K562 (cell line): Measurements from ENCODE around the gene AIG1. TPM values are rescaled to one million over a fixed set of nuclear protein-coding genes. Genes with fewer than 3 reads are reported as not detected.

Source experiments
- ATAC-seq: fragments of 200-7000 bp; cut with Tn5 transposase; 3 replicates; pipeline ENCODE4 v1.9.1; 2020; ENCODE audit warnings: moderate library complexity
- BruUV-seq: library from RNA; stranded (reverse); fragments of 400-500 nt; replicated peaks from 2 replicates; lab custom pipeline; 2021; lab: Mats Ljungman, UMichigan
- CTCF ChIA-PET: fragments of 300-600 bp; formaldehyde crosslinking; extraction: SDS; loops from one replicate; lab custom pipeline; 2021; ENCODE audit warnings: low intra/inter-chr PET ratio; lab: Yijun Ruan, JAX
- POLR2A ChIA-PET: fragments of 300-600, 350-650 bp; sonication (Branson Sonifier 250); formaldehyde crosslinking; extraction: SDS; loops from one replicate; lab custom pipeline; 2021; ENCODE audit warnings: antibody characterized with exemption, inconsistent platforms; lab: Yijun Ruan, JAX
- DNase-seq, 4 experiments: peaks; one replicate each; pipeline versions ENCODE4 v3.0.0 to v3.0.0-alpha.2; 2011 to 2018; ENCODE audit warnings: low spot score in 3 of 4, mixed read lengths in 3 of 4; ENCODE audit errors: extremely low read depth in 1 of 4
- FAIRE-seq: peaks from 2 replicates; lab custom pipeline; 2011; peaks lifted over from hg19 to GRCh38; lab: Jason Lieb, UNC
- H2AFZ ChIP-seq: 2 replicates; pipeline ENCODE4 v1.6.0; 2011; ENCODE audit warnings: low read depth, low read length, control low read depth, inconsistent platforms
- H3K27ac ChIP-seq: fragments of 200-600 bp; 3 replicates; pipeline ENCODE4 v1.8.0; 2011; ENCODE audit warnings: low read depth, mild to moderate bottlenecking, control low read depth, inconsistent platforms, low read length, moderate library complexity, mixed read lengths; ENCODE audit errors: extremely low read depth
- H3K27me3 ChIP-seq, 2 experiments: fragments of 300-600 bp in 1 of 2; 2 replicates in 1 of 2; 3 replicates in 1 of 2; pipeline versions ENCODE4 v1.6.0 to v1.8.0; 2011; ENCODE audit warnings: inconsistent platforms in 2 of 2, low read length in 2 of 2, mild to moderate bottlenecking in 1 of 2, mixed read lengths in 1 of 2, moderate library complexity in 1 of 2; ENCODE audit not compliant: control insufficient read depth in 2 of 2, insufficient read depth in 2 of 2
- H3K36me3 ChIP-seq: fragments of 300-600 bp; 3 replicates; pipeline ENCODE4 v1.8.0; 2011; ENCODE audit warnings: mild to moderate bottlenecking, low read length, inconsistent platforms; ENCODE audit not compliant: control insufficient read depth, insufficient read depth
- H3K4me1 ChIP-seq, 2 experiments: fragments of 200-600 bp in 1 of 2; replicated peaks in 1 of 2; 2 replicates in 1 of 2; 3 replicates in 1 of 2; pipeline versions ENCODE4 v1.5.1 to v1.8.0; 2011; ENCODE audit warnings: inconsistent platforms in 2 of 2, low read length in 2 of 2, mild to moderate bottlenecking in 1 of 2, mixed read lengths in 1 of 2, moderate library complexity in 1 of 2; ENCODE audit not compliant: control insufficient read depth in 2 of 2, insufficient read depth in 2 of 2
- H3K4me2 ChIP-seq: 2 replicates; pipeline ENCODE4 v1.6.1; 2011; ENCODE audit warnings: low read length, control low read depth, inconsistent platforms, mixed read lengths; ENCODE audit not compliant: insufficient read depth
- H3K4me3 ChIP-seq: fragments of 200-600 bp; sonication (generic), shearing (Covaris generic); 2 replicates; pipeline ENCODE4 v1.5.1; 2016; ENCODE audit warnings: control low read depth, inconsistent platforms
- H3K79me2 ChIP-seq: fragments of 200-600 bp; 3 replicates; pipeline ENCODE4 v1.8.0; 2011; ENCODE audit warnings: low read length, inconsistent platforms; ENCODE audit not compliant: control insufficient read depth, insufficient read depth
- H3K9ac ChIP-seq, 2 experiments: 2 replicates each; pipeline versions ENCODE4 v1.6.0 to v1.6.1; 2011; ENCODE audit warnings: low read depth in 2 of 2, low read length in 2 of 2, control low read depth in 1 of 2, inconsistent platforms in 1 of 2, mild to moderate bottlenecking in 1 of 2, mixed read lengths in 1 of 2; ENCODE audit not compliant: insufficient read depth in 1 of 2
- H3K9me1 ChIP-seq: one replicate; pipeline ENCODE4 v1.6.0; 2011; ENCODE audit warnings: inconsistent platforms, mild to moderate bottlenecking, low read length, moderate library complexity; ENCODE audit not compliant: control insufficient read depth, insufficient read depth
- H3K9me3 ChIP-seq: replicated peaks from 2 replicates; pipeline ENCODE4 v1.5.1; 2011; ENCODE audit warnings: low read depth, low read length, inconsistent platforms; ENCODE audit not compliant: control insufficient read depth, insufficient read depth
- H4K20me1 ChIP-seq: replicated peaks from 2 replicates; pipeline ENCODE4 v1.6.1; 2011; ENCODE audit warnings: low read length, inconsistent platforms, mixed read lengths; ENCODE audit not compliant: control insufficient read depth, insufficient read depth
- CBX3 ChIP-seq, 2 experiments: IDR thresholded peaks; 1 replicate in 1 of 2; 2 replicates in 1 of 2; pipeline ENCODE4 v1.6.1; 2012; ENCODE audit warnings: inconsistent platforms in 2 of 2, low read length in 2 of 2, borderline replicate concordance in 1 of 2, control low read depth in 1 of 2
- RBM25 ChIP-seq: fragments of 200-400 bp; formaldehyde crosslinking; IDR thresholded peaks from 2 replicates; pipeline ENCODE4 v1.6.1; 2018; ENCODE audit warnings: low read length, low read depth, moderate library complexity; ENCODE audit not compliant: severe bottlenecking
- UBTF ChIP-seq, 2 experiments: IDR thresholded peaks; 2 replicates each; pipeline ENCODE4 v1.6.1; 2012; ENCODE audit warnings: improper control_type of control experiment in 2 of 2, low read depth in 2 of 2, low read length in 2 of 2, borderline replicate concordance in 1 of 2
- ZNF143 ChIP-seq: sonication (generic); formaldehyde crosslinking; IDR thresholded peaks from 2 replicates; pipeline ENCODE4 v1.9.0; 2022; ENCODE audit warnings: mild to moderate bottlenecking, missing genetic modification reagents
- ZNF232 ChIP-seq: sonication (generic); formaldehyde crosslinking; IDR thresholded peaks from 2 replicates; pipeline ENCODE4 v1.8.0; 2022; ENCODE audit warnings: mild to moderate bottlenecking, missing genetic modification reagents
- ZNF507 ChIP-seq: conservative IDR thresholded peaks from 2 replicates; pipeline ENCODE4 v1.6.1; 2017; ENCODE audit warnings: missing genetic modification characterization, missing compliant biosample characterization
- WGBS: fragments of 100-300 bp; shearing (Covaris generic); methylation state at CpG from one replicate; pipeline ENCODE4 v1.1.6; 2016; ENCODE audit warnings: low coverage, mixed read lengths; ENCODE audit not compliant: insufficient coverage; ENCODE audit errors: missing lambda C conversion rate; 5-methylcytosine and 5-hydroxymethylcytosine counted together
- in situ Hi-C: fragments of 300-500 bp; cut with MboI; formaldehyde crosslinking; loops from 4 replicates; pipeline ENCODE4 v1.15.0; 2018; ENCODE audit warnings: inconsistent platforms, mixed read lengths
- intact Hi-C: fragments of 100-400 bp; cut with micrococcal nuclease; formaldehyde crosslinking; loops from 2 replicates; pipeline ENCODE4 v1.14.2; 2022
- polyA plus RNA-seq, 8 experiments: library from polyadenylated mRNA; depleted of rRNA in 4 of 8; stranded (reverse) in 5 of 8; unstranded in 3 of 8; fragments of >200 nt; fragmentation: Nextera tagmentation in 2 of 8; fragmentation: Illumina TruSeq in 1 of 8; extraction: Ambion mirVana in 2 of 8; extraction: Trizol in 1 of 8; gene quantifications; 2 replicates each; pipeline versions ENCODE4 v1.2.1 to v1.2.3, GENCODE V29; 2011 to 2014; ENCODE audit warnings: inconsistent platforms in 1 of 8, missing spikeins in 1 of 8
- total RNA-seq, 7 experiments: library from RNA; depleted of rRNA in 6 of 7; stranded (reverse); fragments of >200 nt in 6 of 7; fragmentation: Illumina TruSeq in 2 of 7; extraction: Trizol in 2 of 7; gene quantifications; 2 replicates each; pipeline versions ENCODE4 v1.2.1 to v1.2.3, GENCODE V29; 2011 to 2021; ENCODE audit warnings: low replicate concordance in 1 of 7

AIG1 gene
- total and polyA plus RNA-seq, 9 of the 15 experiments (the other 6 are each of a cell fraction or from before 2014, with no cell fraction given), result 74.8 to 333 (median 127) TPM

- no peaks in the 10 kb centered on the region for H3K9me1 ChIP-seq
- peaks cover 4% of the 10 kb centered on the region; the same call in 2 of the 3 replicates for H3K36me3 ChIP-seq
- peaks cover 5% of the 10 kb centered on the region; the same call in 1 of the 2 replicates for H3K9me3 ChIP-seq
- ChIA-PET CTCF (no interaction called here), POLR2A (interaction anchor here (1.3 kb wide), 1 partner anchor 13 kb away, joined by 4 read pairs; no protein-coding TSS in a partner anchor)
- H3K4me3 ChIP-seq, result no peak overlapping the region
- FAIRE-seq (no peak), DNase-seq (no peak), ATAC-seq (no peak)
- H3K27ac ChIP-seq, result no peak overlapping the region
- H3K27me3 ChIP-seq, result no peaks in the 10 kb centered on the region
- H3K79me2 ChIP-seq, result no peaks in the 10 kb centered on the region
- no peaks in the 10 kb centered on the region for H3K4me1 ChIP-seq
- in situ Hi-C loops, result no loop called here
- H3K9ac ChIP-seq, result no peak overlapping the region
- TF ChIP-seq ZNF232 (CRISPR knock-in tag) (no peak), ZNF507 (tag) (peak; percentile 88), UBTF (IDR thresholded peaks at IDR 0.05; ENCODE audit: borderline replicate concordance in 1 of 2, low read depth in 2 of 2, low read length in 2 of 2) (no peak), RBM25 (peak; percentile 80), CBX3 (IDR thresholded peaks at IDR 0.05; ENCODE audit: borderline replicate concordance in 1 of 2, low read length in 2 of 2) (0 out of 3 replicates have a peak, but pooled peaks of 1 of the 2 experiments have one; percentile 16), ZNF143 (CRISPR knock-in tag) (no peak)
- TF ChIP-seq, all 486 proteins: peak for 3
- WGBS, result 5% methylated on average over 1 of the region's 1 CpG
- Histone ChIP-seq H4K20me1 (no peaks in the 10 kb centered on the region), H3K4me2 (no peak overlapping the region), H2AFZ (no peak overlapping the region)
- intact Hi-C loops, result no loop called here
- BruUV-seq, result no TSS peak
These were observed 70.2 kb downstream of the AIG1 start for GRCh38 chr6:143130928-143131327.
